Raji (cell line): ENCODE measurements around the gene MAP7D2.

Source experiments
- POLR2A ChIP-seq: IDR thresholded peaks from 2 replicates; pipeline ENCODE4 v1.6.1; 2011; ENCODE audit warnings: low read depth, low read length, control low read depth; ENCODE audit not compliant: insufficient read depth

Gene MAP7D2

DNA sequence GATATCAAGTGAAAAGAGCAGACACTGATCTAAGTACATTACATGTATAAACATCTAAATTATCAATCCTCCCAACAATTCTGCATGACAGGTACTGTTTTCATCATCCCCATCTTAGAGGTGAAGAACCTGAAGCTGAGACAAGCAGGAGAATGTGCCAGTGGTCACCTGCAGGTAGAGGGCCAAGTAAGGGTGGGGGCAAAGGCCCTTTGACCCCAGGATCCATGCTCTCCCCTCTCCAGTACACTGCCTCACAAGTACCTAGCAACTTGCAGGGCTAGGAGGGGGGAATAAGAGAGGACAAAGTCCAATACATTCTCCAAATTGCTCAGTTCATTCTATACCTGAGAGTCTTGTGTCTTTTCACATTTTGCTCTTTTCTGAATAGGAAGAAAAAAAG, 8.3 kb upstream of the MAP7D2 start:
- TF ChIP-seq POLR2A, result no peak

DNA sequence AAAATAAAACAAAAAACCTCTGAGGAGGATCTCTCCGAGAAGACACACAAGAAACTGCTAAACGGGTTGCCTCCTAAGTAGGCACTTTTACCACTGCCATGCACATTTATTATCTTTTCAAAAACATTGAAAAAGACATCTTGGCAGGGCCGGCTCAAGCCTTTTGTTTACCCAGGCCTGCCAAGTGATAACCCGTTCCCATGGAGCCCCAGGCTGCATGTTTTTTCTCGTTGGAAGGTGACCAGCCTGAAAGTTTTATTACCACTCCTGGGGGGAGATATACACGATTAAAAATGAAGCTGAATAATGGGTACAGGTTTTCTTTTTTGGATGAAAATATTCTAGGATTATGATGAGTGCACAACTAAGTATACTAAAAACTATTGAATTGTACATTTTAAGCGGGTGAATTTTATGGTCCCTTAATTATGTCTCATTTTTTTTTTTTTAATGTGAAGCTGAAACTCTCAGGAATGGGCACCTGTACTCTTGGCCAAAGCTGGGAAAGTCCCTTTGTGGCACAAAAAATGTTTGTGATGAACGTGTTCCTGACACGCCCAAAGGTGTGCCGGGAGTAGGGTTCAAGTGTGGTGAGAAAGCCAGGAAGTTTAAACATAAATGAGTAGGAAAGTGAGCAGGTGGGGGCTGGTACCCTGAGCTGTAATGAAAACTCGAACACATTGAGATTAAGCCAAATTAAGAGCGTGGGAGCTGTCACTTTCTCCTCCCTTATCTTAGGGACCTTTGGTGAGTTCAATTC, 1.5 kb upstream of the MAP7D2 start:
- no peak for TF ChIP-seq POLR2A

GRCh38 chrX:20116087-20116576, 575 bp downstream of the MAP7D2 start:
- TF ChIP-seq POLR2A, result no peak

GRCh38 chrX:20112022-20112774, 4.5 kb downstream of the MAP7D2 start:
- TF ChIP-seq POLR2A, result no peak

DNA sequence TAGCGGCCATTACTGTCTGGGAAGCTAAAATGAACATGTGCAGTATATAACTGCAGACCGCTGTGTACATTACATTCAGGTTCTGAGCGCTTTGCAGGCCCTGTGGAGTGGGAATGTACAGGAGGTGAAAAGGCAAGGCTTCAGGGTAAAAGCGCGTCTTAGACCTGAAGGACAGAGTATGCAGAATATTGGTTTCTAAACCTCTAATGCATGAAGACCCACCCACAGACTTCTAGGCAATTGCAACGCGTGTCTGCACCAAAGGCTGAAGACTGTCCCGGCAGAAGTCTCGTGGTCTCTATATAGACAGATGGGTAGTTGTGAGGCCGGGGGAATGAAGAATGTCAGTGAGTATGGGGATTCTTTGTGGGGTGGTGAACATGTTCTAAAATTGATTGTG, 5.4 kb downstream of the MAP7D2 start:
- no peak for TF ChIP-seq POLR2A

GRCh38 chrX:20101934-20102581, 14.6 kb downstream of the MAP7D2 start:
- TF ChIP-seq POLR2A, result no peak

- TF ChIP-seq POLR2A, result no peak
Observed at GRCh38 chrX:20091499-20091898, 25.2 kb downstream of the MAP7D2 start.

DNA sequence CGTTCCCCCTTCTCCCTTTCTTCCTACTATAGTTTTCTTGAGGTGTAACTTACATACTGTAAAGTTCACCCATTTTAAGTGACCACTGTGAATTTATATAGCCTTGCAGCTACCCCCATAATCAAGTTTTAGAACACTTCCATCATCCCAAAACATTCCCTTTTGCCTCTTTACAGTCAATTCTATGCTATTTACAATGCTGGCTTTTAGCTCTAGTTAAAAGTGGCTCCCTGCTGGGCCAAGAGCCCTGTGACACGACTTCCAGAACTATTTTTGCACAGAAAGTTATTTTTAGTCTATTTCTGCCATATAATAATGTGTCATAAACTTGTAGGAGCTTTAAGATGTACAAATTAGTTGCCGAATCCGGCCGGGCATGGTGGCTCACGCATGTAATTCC, 26.9 kb downstream of the MAP7D2 start:
- no peak for TF ChIP-seq POLR2A

- no peak for TF ChIP-seq POLR2A
Observed at GRCh38 chrX:20080277-20080676, 36.4 kb downstream of the MAP7D2 start.

- no peak for TF ChIP-seq POLR2A
Observed at GRCh38 chrX:20071511-20072079, 45.1 kb downstream of the MAP7D2 start.

GRCh38 chrX:20067709-20068561, 48.8 kb downstream of the MAP7D2 start:
- TF ChIP-seq POLR2A, result no peak

- no peak for TF ChIP-seq POLR2A
Observed at GRCh38 chrX:20066968-20067708, 49.6 kb downstream of the MAP7D2 start.

DNA sequence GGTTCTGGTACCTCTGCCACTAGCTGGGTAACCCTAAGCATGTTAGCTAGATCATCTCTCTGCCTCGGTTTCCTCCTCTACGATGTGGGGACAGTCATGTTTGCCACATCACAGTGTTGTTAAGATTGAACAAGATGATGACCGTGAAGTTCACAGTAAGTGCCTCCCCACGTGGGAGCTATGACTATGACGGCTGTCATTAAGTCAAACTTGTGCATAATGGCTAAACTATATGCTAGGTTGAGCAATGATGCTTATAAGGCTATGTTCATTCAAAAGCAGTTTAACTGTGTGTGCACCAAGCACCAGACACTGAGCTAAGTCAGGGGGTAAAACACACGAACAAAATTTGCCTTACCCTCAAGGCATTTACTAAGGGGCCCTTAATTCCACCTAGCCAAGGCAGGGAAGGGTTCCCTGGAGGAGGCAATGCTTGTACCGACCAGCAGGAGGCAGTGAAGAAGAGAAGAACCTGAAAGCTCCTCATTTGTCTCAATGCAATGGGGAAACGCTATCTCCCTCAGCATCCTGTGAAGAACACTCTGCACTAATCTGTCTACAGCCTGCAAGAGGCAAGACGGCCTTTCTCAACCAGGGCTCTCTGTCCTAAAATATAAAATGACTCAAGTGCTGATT, 52.9 kb downstream of the MAP7D2 start:
- TF ChIP-seq POLR2A, result no peak
